Mononuclear cell (primary cell): ENCODE measurements around the gene GALNT9. TPM values are rescaled to one million over a fixed set of nuclear protein-coding genes. Genes with fewer than 3 reads are reported as not detected.

Experiments
- H3K27me3 ChIP-seq: 2 replicates; pipeline ENCODE4 v1.6.0; 2011; ENCODE audit warnings: low read length, control low read depth; ENCODE audit not compliant: insufficient read depth
- H3K4me1 ChIP-seq: 2 replicates; pipeline ENCODE4 v1.5.1; 2011; ENCODE audit warnings: mild to moderate bottlenecking, low read length, control low read depth; ENCODE audit not compliant: insufficient read depth
- H3K4me3 ChIP-seq: 2 replicates; pipeline ENCODE4 v1.5.1; 2011; ENCODE audit warnings: mild to moderate bottlenecking, low read length, moderate library complexity
- H3K9me3 ChIP-seq: 2 replicates; pipeline ENCODE4 v1.5.1; 2011; ENCODE audit warnings: low read depth, mild to moderate bottlenecking, control low read depth, low read length
- total RNA-seq: library from RNA; depleted of rRNA; stranded (reverse); fragments of >200 nt; gene quantifications from one replicate; pipeline ENCODE4 v1.2.3, GENCODE V29; 2012

GALNT9 gene
- total RNA-seq, 1 donor: 0.63 TPM

- no peaks in the 10 kb centered on the region for H3K9me3 ChIP-seq
- H3K4me1 ChIP-seq: no peaks in the 10 kb centered on the region
- no peak overlapping the region for H3K4me3 ChIP-seq
- peaks cover 24% of the 10 kb centered on the region for H3K27me3 ChIP-seq
Measured at GRCh38 chr12:132327336-132328171, 1.8 kb downstream of the GALNT9 start.

GRCh38 chr12:132326646-132327045 is 2.7 kb downstream of the GALNT9 start:
- no peaks in the 10 kb centered on the region for H3K9me3 ChIP-seq
- no peak overlapping the region for H3K4me3 ChIP-seq
- H3K4me1 ChIP-seq: no peaks in the 10 kb centered on the region
- H3K27me3 ChIP-seq: peaks cover 22% of the 10 kb centered on the region

GRCh38 chr12:132325733-132326130 is 3.7 kb downstream of the GALNT9 start:
- Histone ChIP-seq H3K4me3 (no peak overlapping the region), H3K4me1 (no peaks in the 10 kb centered on the region), H3K9me3 (no peaks in the 10 kb centered on the region), H3K27me3 (peaks cover 17% of the 10 kb centered on the region)

- H3K4me1 ChIP-seq: no peaks in the 10 kb centered on the region
- H3K4me3 ChIP-seq: no peak overlapping the region
- peaks cover 11% of the 10 kb centered on the region for H3K27me3 ChIP-seq
- no peaks in the 10 kb centered on the region for H3K9me3 ChIP-seq
Measured at GRCh38 chr12:132324841-132325732, 4.3 kb downstream of the GALNT9 start.

GRCh38 chr12:132324173-132324572 is 5.2 kb downstream of the GALNT9 start:
- no peaks in the 10 kb centered on the region for H3K9me3 ChIP-seq
- peaks cover 10% of the 10 kb centered on the region for H3K27me3 ChIP-seq
- no peaks in the 10 kb centered on the region for H3K4me1 ChIP-seq
- H3K4me3 ChIP-seq: no peak overlapping the region

GRCh38 chr12:132323171-132324010 is 6.0 kb downstream of the GALNT9 start:
- Histone ChIP-seq H3K9me3 (no peaks in the 10 kb centered on the region), H3K4me1 (no peaks in the 10 kb centered on the region), H3K4me3 (no peak overlapping the region), H3K27me3 (peaks cover 6% of the 10 kb centered on the region)

- no peaks in the 10 kb centered on the region for H3K4me1 ChIP-seq
- H3K9me3 ChIP-seq: no peaks in the 10 kb centered on the region
- H3K4me3 ChIP-seq: no peak overlapping the region
- H3K27me3 ChIP-seq: peaks cover 2% of the 10 kb centered on the region
Measured at GRCh38 chr12:132322206-132323132, 6.9 kb downstream of the GALNT9 start.

- no peaks in the 10 kb centered on the region for H3K4me1 ChIP-seq
- no peaks in the 10 kb centered on the region for H3K9me3 ChIP-seq
- H3K4me3 ChIP-seq: no peak overlapping the region
- H3K27me3 ChIP-seq: no peaks in the 10 kb centered on the region
Measured at GRCh38 chr12:132321321-132322118, 7.9 kb downstream of the GALNT9 start.

- no peaks in the 10 kb centered on the region for H3K27me3 ChIP-seq
- no peak overlapping the region for H3K4me3 ChIP-seq
- H3K4me1 ChIP-seq: no peaks in the 10 kb centered on the region
- H3K9me3 ChIP-seq: no peaks in the 10 kb centered on the region
Measured at GRCh38 chr12:132320767-132321211, 8.6 kb downstream of the GALNT9 start.

- H3K9me3 ChIP-seq: no peaks in the 10 kb centered on the region
- no peak overlapping the region for H3K4me3 ChIP-seq
- no peaks in the 10 kb centered on the region for H3K27me3 ChIP-seq
- H3K4me1 ChIP-seq: no peaks in the 10 kb centered on the region
Measured at GRCh38 chr12:132319991-132320570, 9.3 kb downstream of the GALNT9 start.

GRCh38 chr12:132319359-132319950 is 9.9 kb downstream of the GALNT9 start:
- H3K4me1 ChIP-seq: no peaks in the 10 kb centered on the region
- H3K4me3 ChIP-seq: no peak overlapping the region
- no peaks in the 10 kb centered on the region for H3K27me3 ChIP-seq
- no peaks in the 10 kb centered on the region for H3K9me3 ChIP-seq

GRCh38 chr12:132318618-132319033 is 10.8 kb downstream of the GALNT9 start:
- Histone ChIP-seq H3K4me1 (no peaks in the 10 kb centered on the region), H3K9me3 (no peaks in the 10 kb centered on the region), H3K4me3 (no peak overlapping the region), H3K27me3 (no peaks in the 10 kb centered on the region)

- Histone ChIP-seq H3K4me1 (no peaks in the 10 kb centered on the region), H3K27me3 (no peaks in the 10 kb centered on the region), H3K4me3 (no peak overlapping the region), H3K9me3 (no peaks in the 10 kb centered on the region)
Measured at GRCh38 chr12:132318135-132318534, 11.3 kb downstream of the GALNT9 start.
